HCT116 (cell line): ENCODE results near the gene ING3. TPM values are rescaled to one million over a fixed set of nuclear protein-coding genes. Genes with fewer than 3 reads are reported as not detected.
"Not testable (repeated sequence)": the region's sequence is repeated elsewhere in the genome, so short reads cannot be mapped to it uniquely, and the experiment has no call there.

Experiments used
- ATAC-seq: fragments of 200-7000 bp; cut with Tn5 transposase; 2 replicates; pipeline ENCODE4 v1.9.1; 2020; ENCODE audit warnings: mild to moderate bottlenecking, moderate library complexity
- BruUV-seq: library from RNA; stranded (reverse); fragments of 400-500 nt; replicated peaks from 2 replicates; lab custom pipeline; 2021; lab: Mats Ljungman, UMichigan
- CTCF ChIA-PET: fragments of 300-600 bp; sonication (Branson Sonifier 250); formaldehyde crosslinking; loops from one replicate; lab custom pipeline; 2021; ENCODE audit warnings: antibody characterized with exemption; lab: Charles Lee
- POLR2A ChIA-PET: fragments of 300-600, 350-600 bp; sonication (Branson Sonifier 250); formaldehyde crosslinking; loops from one replicate; lab custom pipeline; 2021; ENCODE audit warnings: antibody characterized with exemption; lab: Charles Lee
- RAD21 ChIA-PET, 2 experiments: fragments of 300-600 bp; sonication (Branson Sonifier 250); formaldehyde crosslinking; loops; one replicate each; lab custom pipeline; 2023; ENCODE audit warnings: low total read pairs in 2 of 2; ENCODE audit not compliant: uncharacterized antibody in 2 of 2, unreplicated experiment in 2 of 2, low non-redundant PET in 1 of 2; lab: Charles Lee
- DNase-seq: peaks from one replicate; pipeline ENCODE4 v3.0.0-alpha.2; 2010; ENCODE audit warnings: low read depth, low spot score
- H2AFZ ChIP-seq: fragments of 200-600 bp; shearing (Covaris generic), sonication (generic); 2 replicates; pipeline ENCODE4 v1.6.1; 2017; ENCODE audit warnings: low read depth, mixed run types, mixed read lengths, antibody characterized with exemption, low read length; ENCODE audit not compliant: poor library complexity, severe bottlenecking
- H3K27ac ChIP-seq: 2 replicates; pipeline ENCODE4 v1.5.1; 2012; ENCODE audit warnings: low read depth, low read length
- H3K27me3 ChIP-seq: fragments of 200-600 bp; sonication (generic); 2 replicates; pipeline ENCODE4 v1.6.1; 2016; ENCODE audit warnings: mixed run types, low read length, mixed read lengths; ENCODE audit not compliant: insufficient read depth
- H3K36me3 ChIP-seq, 2 experiments: fragments of 200-500 bp in 1 of 2; fragments of 200-600 bp in 1 of 2; sonication (Bioruptor generic) in 1 of 2; sonication (generic) in 1 of 2; 2 replicates each; pipeline versions ENCODE4 v1.5.1 to v1.6.1; 2014 to 2016; ENCODE audit warnings: low read length in 2 of 2, inconsistent platforms in 1 of 2, mixed read lengths in 1 of 2, mixed run types in 1 of 2; ENCODE audit not compliant: insufficient read depth in 2 of 2, control insufficient read depth in 1 of 2
- H3K4me1 ChIP-seq, 2 experiments: fragments of 200-600 bp in 1 of 2; sonication (generic) in 1 of 2; 2 replicates each; pipeline versions ENCODE4 v1.5.1 to v1.6.1; 2012 to 2017; ENCODE audit warnings: low read length in 2 of 2, inconsistent platforms in 1 of 2, mild to moderate bottlenecking in 1 of 2, mixed read lengths in 1 of 2, mixed run types in 1 of 2, moderate library complexity in 1 of 2; ENCODE audit not compliant: insufficient read depth in 2 of 2, control insufficient read depth in 1 of 2
- H3K4me2 ChIP-seq: fragments of 200-600 bp; sonication (generic); 2 replicates; pipeline ENCODE4 v1.6.1; 2017; ENCODE audit warnings: mixed run types, low read length, mixed read lengths
- H3K4me3 ChIP-seq, 2 experiments: fragments of 200-600 bp in 1 of 2; sonication (generic) in 1 of 2; replicated peaks in 1 of 2; 2 replicates each; pipeline ENCODE4 v1.5.1; 2011 to 2016; ENCODE audit warnings: low read length in 2 of 2, control low read depth in 1 of 2, low read depth in 1 of 2, mild to moderate bottlenecking in 1 of 2, mixed read lengths in 1 of 2, mixed run types in 1 of 2
- H3K79me2 ChIP-seq: fragments of 200-600 bp; sonication (generic); 2 replicates; pipeline ENCODE4 v1.6.1; 2017; ENCODE audit warnings: mild to moderate bottlenecking, mixed run types, low read length, moderate library complexity, mixed read lengths; ENCODE audit not compliant: insufficient read depth
- H3K9ac ChIP-seq: fragments of 200-600 bp; sonication (generic); 2 replicates; pipeline ENCODE4 v1.6.1; 2016; ENCODE audit warnings: low read length, mixed read lengths
- H3K9me2 ChIP-seq: fragments of 200-600 bp; sonication (generic), shearing (Covaris generic); 2 replicates; pipeline ENCODE4 v1.6.1; 2017; ENCODE audit warnings: mixed run types, mild to moderate bottlenecking, moderate library complexity; ENCODE audit not compliant: insufficient read depth
- H3K9me3 ChIP-seq, 2 experiments: fragments of 200-500 bp in 1 of 2; fragments of 200-600 bp in 1 of 2; sonication (Bioruptor generic) in 1 of 2; sonication (generic) in 1 of 2; 2 replicates each; pipeline ENCODE4 v1.6.1; 2014 to 2017; ENCODE audit warnings: low read length in 2 of 2, mixed read lengths in 2 of 2, inconsistent platforms in 1 of 2, low read depth in 1 of 2, mild to moderate bottlenecking in 1 of 2, mixed run types in 1 of 2, moderate library complexity in 1 of 2; ENCODE audit not compliant: control insufficient read depth in 1 of 2, insufficient read depth in 1 of 2
- H4K20me1 ChIP-seq: fragments of 200-600 bp; sonication (generic), shearing (Covaris generic); 2 replicates; pipeline ENCODE4 v1.6.1; 2017; ENCODE audit warnings: mixed run types, mild to moderate bottlenecking, moderate library complexity; ENCODE audit not compliant: insufficient read depth
- CEBPB ChIP-seq: IDR thresholded peaks from 2 replicates; pipeline ENCODE4 v1.6.1; 2012; ENCODE audit warnings: low read depth
- EGR1 ChIP-seq: IDR thresholded peaks from 2 replicates; pipeline ENCODE4 v1.6.1; 2012; ENCODE audit warnings: low read depth
- EZH2 ChIP-seq: fragments of 200-600 bp; sonication (generic); IDR thresholded peaks from 2 replicates; pipeline ENCODE4 v1.6.1; 2017; ENCODE audit warnings: antibody characterized with exemption, mixed run types
- EZH2phosphoT487 ChIP-seq: fragments of 200-600 bp; IDR thresholded peaks from 2 replicates; pipeline ENCODE4 v1.6.1; 2018; ENCODE audit warnings: antibody characterized with exemption, borderline replicate concordance
- JUND ChIP-seq: IDR thresholded peaks from 2 replicates; pipeline ENCODE4 v1.6.1; 2012
- MAX ChIP-seq: IDR thresholded peaks from 2 replicates; pipeline ENCODE4 v1.6.1; 2012
- POLR2AphosphoS5 ChIP-seq: IDR thresholded peaks from 2 replicates; pipeline ENCODE4 v1.6.1; 2011; ENCODE audit warnings: mild to moderate bottlenecking, low read depth, low read length, moderate library complexity
- RAD21 ChIP-seq: IDR thresholded peaks from 2 replicates; pipeline ENCODE4 v1.6.1; 2012; ENCODE audit warnings: low read depth, mild to moderate bottlenecking
- SIN3A ChIP-seq: IDR thresholded peaks from 2 replicates; pipeline ENCODE4 v1.6.1; 2012; ENCODE audit warnings: low read depth
- SP1 ChIP-seq: IDR thresholded peaks from 2 replicates; pipeline ENCODE4 v1.6.1; 2012; ENCODE audit warnings: low read depth
- TCF7L2 ChIP-seq: IDR thresholded peaks from 2 replicates; pipeline ENCODE4 v1.7.0; 2011; ENCODE audit warnings: borderline replicate concordance, inconsistent platforms; ENCODE audit not compliant: insufficient read depth, insufficient read length; ENCODE audit errors: extremely low read depth
- intact Hi-C: fragments of 100-400 bp; cut with micrococcal nuclease; formaldehyde crosslinking; loops from 2 replicates; pipeline ENCODE4 v1.10.0; 2022
- total RNA-seq: library from RNA; stranded (reverse); gene quantifications from one replicate; pipeline ENCODE4 v1.2.1, GENCODE V29; 2021; ENCODE audit not compliant: unreplicated experiment
- TF ChIP-seq, protein P1 (sequence below), 3 experiments: fragments of 200-600 bp in 1 of 3; sonication (generic) in 1 of 3; IDR thresholded peaks in 2 of 3; conservative IDR thresholded peaks in 1 of 3; 2 replicates each; pipeline ENCODE4 v1.5.1; 2012 to 2017; ENCODE audit warnings: low read depth in 2 of 3, low read length in 2 of 3, antibody characterized with exemption in 1 of 3, borderline replicate concordance in 1 of 3, control low read depth in 1 of 3, mild to moderate bottlenecking in 1 of 3, mixed read lengths in 1 of 3, mixed run types in 1 of 3, moderate library complexity in 1 of 3; ENCODE audit not compliant: insufficient read depth in 1 of 3
- TF ChIP-seq, protein P2 (sequence below): IDR thresholded peaks from 2 replicates; pipeline ENCODE4 v1.6.1; 2011; ENCODE audit warnings: mild to moderate bottlenecking, low read length, moderate library complexity; ENCODE audit not compliant: insufficient replicate concordance; ENCODE audit errors: extremely low read depth

The ING3 gene
- total RNA-seq, 1 experiment from 2014 or later, result 16.2 TPM

GRCh38 chr7:121003986-121004685, 53.6 kb downstream of the ING3 start:
- ChIA-PET POLR2A (no interaction called here), CTCF (no interaction called here), RAD21 (no interaction called here)
- intact Hi-C loops, result no loop called here
- DNase-seq, result no peak
- no TSS peak for BruUV-seq
- Histone ChIP-seq H3K79me2 (no peaks in the 10 kb centered on the region), H3K4me3 (no peak overlapping the region), H3K9me2 (no peaks in the 10 kb centered on the region), H3K36me3 (no peaks in the 10 kb centered on the region), H3K9me3 (no peaks in the 10 kb centered on the region), H2AFZ (no peak overlapping the region), H3K4me2 (no peak overlapping the region), H3K4me1 (no peaks in the 10 kb centered on the region), H3K27me3 (no peaks in the 10 kb centered on the region), H4K20me1 (no peaks in the 10 kb centered on the region), H3K9ac (no peak overlapping the region), H3K27ac (no peak overlapping the region)
- TF ChIP-seq EZH2, result no peak
- TF ChIP-seq POLR2AphosphoS5, result no peak
- no peak for TF ChIP-seq SP1
- TF ChIP-seq, protein P1, sequence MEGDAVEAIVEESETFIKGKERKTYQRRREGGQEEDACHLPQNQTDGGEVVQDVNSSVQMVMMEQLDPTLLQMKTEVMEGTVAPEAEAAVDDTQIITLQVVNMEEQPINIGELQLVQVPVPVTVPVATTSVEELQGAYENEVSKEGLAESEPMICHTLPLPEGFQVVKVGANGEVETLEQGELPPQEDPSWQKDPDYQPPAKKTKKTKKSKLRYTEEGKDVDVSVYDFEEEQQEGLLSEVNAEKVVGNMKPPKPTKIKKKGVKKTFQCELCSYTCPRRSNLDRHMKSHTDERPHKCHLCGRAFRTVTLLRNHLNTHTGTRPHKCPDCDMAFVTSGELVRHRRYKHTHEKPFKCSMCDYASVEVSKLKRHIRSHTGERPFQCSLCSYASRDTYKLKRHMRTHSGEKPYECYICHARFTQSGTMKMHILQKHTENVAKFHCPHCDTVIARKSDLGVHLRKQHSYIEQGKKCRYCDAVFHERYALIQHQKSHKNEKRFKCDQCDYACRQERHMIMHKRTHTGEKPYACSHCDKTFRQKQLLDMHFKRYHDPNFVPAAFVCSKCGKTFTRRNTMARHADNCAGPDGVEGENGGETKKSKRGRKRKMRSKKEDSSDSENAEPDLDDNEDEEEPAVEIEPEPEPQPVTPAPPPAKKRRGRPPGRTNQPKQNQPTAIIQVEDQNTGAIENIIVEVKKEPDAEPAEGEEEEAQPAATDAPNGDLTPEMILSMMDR (IDR thresholded peaks at IDR 0.05 in 2 of 3, conservative IDR thresholded peaks at IDR 0.05 in 1 of 3; ENCODE audit: borderline replicate concordance in 1 of 3, insufficient read depth in 1 of 3, low read depth in 2 of 3, low read length in 2 of 3), result no peak
- no peak for TF ChIP-seq JUND
- TF ChIP-seq, protein P2, sequence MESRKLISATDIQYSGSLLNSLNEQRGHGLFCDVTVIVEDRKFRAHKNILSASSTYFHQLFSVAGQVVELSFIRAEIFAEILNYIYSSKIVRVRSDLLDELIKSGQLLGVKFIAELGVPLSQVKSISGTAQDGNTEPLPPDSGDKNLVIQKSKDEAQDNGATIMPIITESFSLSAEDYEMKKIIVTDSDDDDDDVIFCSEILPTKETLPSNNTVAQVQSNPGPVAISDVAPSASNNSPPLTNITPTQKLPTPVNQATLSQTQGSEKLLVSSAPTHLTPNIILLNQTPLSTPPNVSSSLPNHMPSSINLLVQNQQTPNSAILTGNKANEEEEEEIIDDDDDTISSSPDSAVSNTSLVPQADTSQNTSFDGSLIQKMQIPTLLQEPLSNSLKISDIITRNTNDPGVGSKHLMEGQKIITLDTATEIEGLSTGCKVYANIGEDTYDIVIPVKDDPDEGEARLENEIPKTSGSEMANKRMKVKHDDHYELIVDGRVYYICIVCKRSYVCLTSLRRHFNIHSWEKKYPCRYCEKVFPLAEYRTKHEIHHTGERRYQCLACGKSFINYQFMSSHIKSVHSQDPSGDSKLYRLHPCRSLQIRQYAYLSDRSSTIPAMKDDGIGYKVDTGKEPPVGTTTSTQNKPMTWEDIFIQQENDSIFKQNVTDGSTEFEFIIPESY, result no peak
- TF ChIP-seq RAD21, result no peak
- no peak for TF ChIP-seq SIN3A
- TF ChIP-seq EGR1, result no peak
- no peak for TF ChIP-seq TCF7L2
- TF ChIP-seq EZH2phosphoT487, result no peak
- no peak for TF ChIP-seq CEBPB
- TF ChIP-seq MAX, result no peak
- no peak for ATAC-seq

- BruUV-seq, H3K9me3 ChIP-seq, H3K27ac ChIP-seq, H3K79me2 ChIP-seq, H2AFZ ChIP-seq, RAD21 ChIA-PET, CTCF ChIA-PET, H3K4me1 ChIP-seq, H3K27me3 ChIP-seq, DNase-seq, H3K9ac ChIP-seq, H4K20me1 ChIP-seq, H3K4me2 ChIP-seq, H3K36me3 ChIP-seq, ATAC-seq, H3K9me2 ChIP-seq, POLR2A ChIA-PET, H3K4me3 ChIP-seq, intact Hi-C loops: not testable (repeated sequence)
Measured at GRCh38 chr7:121005058-121005457, 54.5 kb downstream of the ING3 start.
